ENCODE measurements around the gene PIM1. TPM values are rescaled to one million over a fixed set of nuclear protein-coding genes. Genes with fewer than 3 reads are reported as not detected.

Gene PIM1
- polyA plus RNA-seq, 1 donor (not counting 4 experiments of a cell fraction or from before 2014, with no cell fraction given): 10.2 TPM

DNA sequence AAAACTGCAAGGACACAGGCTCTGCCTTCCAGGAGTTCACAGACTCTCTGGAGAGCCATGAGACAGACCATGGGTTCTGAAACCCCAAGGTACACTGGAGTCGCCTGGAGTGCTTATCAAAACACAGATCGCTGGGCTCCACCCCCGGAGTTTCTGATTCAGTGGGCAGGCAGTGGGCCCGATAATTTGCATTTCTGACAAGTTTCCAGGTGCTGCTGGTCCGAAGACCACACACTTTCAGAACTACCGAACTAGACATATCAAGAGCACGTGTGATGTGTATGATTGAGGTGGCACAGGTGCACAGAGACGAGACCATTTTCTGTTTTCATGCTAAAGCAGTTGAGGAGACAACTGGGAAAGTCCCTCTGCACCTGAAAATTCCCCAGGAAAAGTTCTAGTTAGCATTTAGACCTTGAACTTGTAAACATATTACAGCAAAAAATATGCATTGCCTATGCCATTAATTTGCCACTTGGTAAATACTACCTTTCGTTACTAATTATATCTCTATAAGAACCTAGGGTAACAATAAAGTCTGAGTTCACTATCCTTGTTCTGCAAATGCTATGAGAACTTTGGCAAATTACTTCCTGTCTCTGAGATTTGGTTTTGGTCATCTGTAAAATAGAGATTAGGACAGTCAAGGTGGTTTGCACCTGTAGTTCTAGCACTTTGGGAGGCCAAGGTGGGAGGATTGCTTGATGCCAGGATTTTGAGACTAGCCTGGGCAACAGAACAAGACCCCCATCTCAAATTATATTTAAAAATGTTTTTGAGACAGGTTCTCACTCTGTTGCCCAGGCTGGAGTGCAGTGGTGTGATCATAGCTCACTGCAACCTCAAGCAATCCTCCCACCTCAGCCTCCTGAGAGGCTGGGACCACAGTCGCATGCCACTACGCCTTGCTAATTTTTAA, 14.3 kb upstream of the PIM1 start:
- dilution Hi-C loops (cut with MboI; ENCODE audit: extremely low pct_ligation_motif_present, low sequenced_read_pairs): no loop called here
- peak overlapping the region; percentile 54 for H2AFZ ChIP-seq (ENCODE audit: control insufficient read depth, low read length)
- TF ChIP-seq, protein P1, sequence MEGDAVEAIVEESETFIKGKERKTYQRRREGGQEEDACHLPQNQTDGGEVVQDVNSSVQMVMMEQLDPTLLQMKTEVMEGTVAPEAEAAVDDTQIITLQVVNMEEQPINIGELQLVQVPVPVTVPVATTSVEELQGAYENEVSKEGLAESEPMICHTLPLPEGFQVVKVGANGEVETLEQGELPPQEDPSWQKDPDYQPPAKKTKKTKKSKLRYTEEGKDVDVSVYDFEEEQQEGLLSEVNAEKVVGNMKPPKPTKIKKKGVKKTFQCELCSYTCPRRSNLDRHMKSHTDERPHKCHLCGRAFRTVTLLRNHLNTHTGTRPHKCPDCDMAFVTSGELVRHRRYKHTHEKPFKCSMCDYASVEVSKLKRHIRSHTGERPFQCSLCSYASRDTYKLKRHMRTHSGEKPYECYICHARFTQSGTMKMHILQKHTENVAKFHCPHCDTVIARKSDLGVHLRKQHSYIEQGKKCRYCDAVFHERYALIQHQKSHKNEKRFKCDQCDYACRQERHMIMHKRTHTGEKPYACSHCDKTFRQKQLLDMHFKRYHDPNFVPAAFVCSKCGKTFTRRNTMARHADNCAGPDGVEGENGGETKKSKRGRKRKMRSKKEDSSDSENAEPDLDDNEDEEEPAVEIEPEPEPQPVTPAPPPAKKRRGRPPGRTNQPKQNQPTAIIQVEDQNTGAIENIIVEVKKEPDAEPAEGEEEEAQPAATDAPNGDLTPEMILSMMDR (optimal IDR thresholded peaks at IDR 0.05 in 1 of 3, IDR thresholded peaks at IDR 0.05 in 1 of 3, conservative IDR thresholded peaks at IDR 0.05 in 1 of 3; ENCODE audit: extremely low read depth in 1 of 3, insufficient read depth in 2 of 3, low read length in 3 of 3): no peak
- TF ChIP-seq EZH2 (IDR thresholded peaks at IDR 0.05; ENCODE audit: low read length): no peak

DNA sequence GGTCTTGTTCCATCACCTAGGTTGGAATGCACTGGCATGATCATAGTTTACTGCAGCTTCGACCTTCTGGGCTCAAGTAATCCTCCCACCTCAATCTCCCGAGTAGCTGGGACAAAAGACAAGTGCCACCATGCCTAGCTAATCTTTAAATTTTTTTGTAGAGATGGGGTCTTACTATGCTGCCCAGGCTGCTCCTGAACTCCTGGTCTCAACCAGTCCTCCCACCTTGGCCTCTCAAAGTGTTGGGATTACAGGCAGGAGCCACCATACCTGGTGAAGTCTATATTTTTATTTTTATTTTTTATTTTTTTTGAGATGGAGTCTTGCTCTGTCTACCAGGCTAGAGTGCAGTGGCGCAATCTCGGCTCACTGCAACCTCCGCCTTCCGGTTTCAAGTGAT, 11.4 kb upstream of the PIM1 start:
- dilution Hi-C loops (cut with MboI; ENCODE audit: extremely low pct_ligation_motif_present, low sequenced_read_pairs): no loop called here
- Histone ChIP-seq H3K79me2 (ENCODE audit: control insufficient read depth, insufficient read depth, low read length) (no peaks in the 10 kb centered on the region), H3K9me1 (ENCODE audit: control insufficient read depth, extremely low read depth, insufficient read depth, low read length) (no peaks in the 10 kb centered on the region), H3K36me3 (ENCODE audit: control insufficient read depth in 2 of 2, extremely low read depth in 1 of 2, insufficient read depth in 2 of 2, low read length in 2 of 2) (no peaks in the 10 kb centered on the region), H3K27me3 (ENCODE audit: control insufficient read depth, extremely low read depth, insufficient read depth, low read length) (no peaks in the 10 kb centered on the region), H3K4me1 (ENCODE audit: control insufficient read depth, extremely low read depth, insufficient read depth, low read length) (no peaks in the 10 kb centered on the region), H3K27ac (ENCODE audit: control insufficient read depth, insufficient read depth, low read length) (no peak overlapping the region), H3K9me3 (ENCODE audit: control insufficient read depth, low read depth, low read length) (no peaks in the 10 kb centered on the region), H4K20me1 (ENCODE audit: control insufficient read depth, extremely low read depth, insufficient read depth, low read length) (no peaks in the 10 kb centered on the region), H3K4me3 (ENCODE audit: control insufficient read depth in 2 of 3, extremely low read depth in 1 of 3, insufficient read depth in 2 of 3, low read depth in 1 of 3, low read length in 3 of 3) (no peak overlapping the region), H3K9ac (ENCODE audit: control insufficient read depth, extremely low read depth, insufficient read depth, low read length) (no peak overlapping the region), H2AFZ (ENCODE audit: control insufficient read depth, low read length) (no peak overlapping the region), H3K4me2 (ENCODE audit: control insufficient read depth, extremely low read depth, insufficient read depth, low read depth, low read length) (no peak overlapping the region)
- no peak for TF ChIP-seq EZH2 (IDR thresholded peaks at IDR 0.05; ENCODE audit: low read length)
- TF ChIP-seq, protein P1 (optimal IDR thresholded peaks at IDR 0.05 in 1 of 3, IDR thresholded peaks at IDR 0.05 in 1 of 3, conservative IDR thresholded peaks at IDR 0.05 in 1 of 3; ENCODE audit: extremely low read depth in 1 of 3, insufficient read depth in 2 of 3, low read length in 3 of 3): no peak
- FAIRE-seq (no peak), DNase-seq (ENCODE audit: low read depth, low spot score) (no peak)

More for the DNA sequence above, 14.3 kb upstream of the PIM1 start:
- H3K4me3 ChIP-seq (ENCODE audit: control insufficient read depth in 2 of 3, extremely low read depth in 1 of 3, insufficient read depth in 2 of 3, low read depth in 1 of 3, low read length in 3 of 3): no peak overlapping the region
- no peaks in the 10 kb centered on the region for H3K9me1 ChIP-seq (ENCODE audit: control insufficient read depth, extremely low read depth, insufficient read depth, low read length)
- H3K4me1 ChIP-seq (ENCODE audit: control insufficient read depth, extremely low read depth, insufficient read depth, low read length): no peaks in the 10 kb centered on the region
- no peaks in the 10 kb centered on the region for H3K27me3 ChIP-seq (ENCODE audit: control insufficient read depth, extremely low read depth, insufficient read depth, low read length)
- no peaks in the 10 kb centered on the region for H3K9me3 ChIP-seq (ENCODE audit: control insufficient read depth, low read depth, low read length)
- H3K79me2 ChIP-seq (ENCODE audit: control insufficient read depth, insufficient read depth, low read length): no peaks in the 10 kb centered on the region
- FAIRE-seq: no peak
- H4K20me1 ChIP-seq (ENCODE audit: control insufficient read depth, extremely low read depth, insufficient read depth, low read length): no peaks in the 10 kb centered on the region
- no peaks in the 10 kb centered on the region for H3K36me3 ChIP-seq (ENCODE audit: control insufficient read depth in 2 of 2, extremely low read depth in 1 of 2, insufficient read depth in 2 of 2, low read length in 2 of 2)
- H3K4me2 ChIP-seq (ENCODE audit: control insufficient read depth, extremely low read depth, insufficient read depth, low read depth, low read length): peak overlapping the region; percentile 35
- H3K27ac ChIP-seq (ENCODE audit: control insufficient read depth, insufficient read depth, low read length): no peak overlapping the region
- H3K9ac ChIP-seq (ENCODE audit: control insufficient read depth, extremely low read depth, insufficient read depth, low read length): no peak overlapping the region
- no peak for DNase-seq (ENCODE audit: low read depth, low spot score)
